GM10266 (cell line): ENCODE measurements around the gene TFIP11.

Source experiments
- DNase-seq: peaks from one replicate; pipeline ENCODE4 v3.0.0; 2012; ENCODE audit errors: extremely low spot score
- TF ChIP-seq, protein P1 (sequence below): IDR thresholded peaks from 2 replicates; pipeline ENCODE4 v1.5.1; 2012; ENCODE audit warnings: mild to moderate bottlenecking, low read depth; ENCODE audit not compliant: control insufficient read depth, insufficient read depth; ENCODE audit errors: missing control alignments

TFIP11 gene

DNA sequence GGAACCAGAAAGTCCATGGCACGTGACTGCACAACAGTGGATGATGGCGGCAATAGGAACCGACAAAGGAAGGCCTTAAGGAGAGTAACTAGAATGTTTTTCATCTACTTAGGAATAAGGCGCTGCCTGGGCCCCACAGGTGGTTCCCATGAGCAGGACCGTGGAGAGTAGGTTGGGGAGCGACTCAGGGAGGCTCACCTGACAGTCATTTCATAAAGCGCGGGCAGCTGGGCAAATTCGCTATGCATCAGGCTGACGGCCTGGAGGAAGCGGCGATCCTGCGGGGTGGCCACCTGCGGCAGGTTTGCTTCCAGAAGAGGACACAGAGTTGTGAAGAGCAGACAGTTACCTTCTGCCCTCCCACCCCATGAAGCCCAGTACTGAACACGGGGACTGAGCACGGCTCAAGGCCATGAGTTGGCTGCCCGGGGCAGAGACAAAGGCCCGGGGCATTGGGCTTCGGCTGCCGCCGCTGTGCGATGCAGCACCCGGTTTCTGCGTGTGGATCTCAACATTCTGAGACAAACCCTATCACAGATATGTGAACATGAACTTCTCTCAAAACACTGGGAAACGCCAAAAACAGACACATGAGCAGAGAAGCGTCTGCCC, 54.5 kb downstream of the TFIP11 start:
- TF ChIP-seq, protein P1, sequence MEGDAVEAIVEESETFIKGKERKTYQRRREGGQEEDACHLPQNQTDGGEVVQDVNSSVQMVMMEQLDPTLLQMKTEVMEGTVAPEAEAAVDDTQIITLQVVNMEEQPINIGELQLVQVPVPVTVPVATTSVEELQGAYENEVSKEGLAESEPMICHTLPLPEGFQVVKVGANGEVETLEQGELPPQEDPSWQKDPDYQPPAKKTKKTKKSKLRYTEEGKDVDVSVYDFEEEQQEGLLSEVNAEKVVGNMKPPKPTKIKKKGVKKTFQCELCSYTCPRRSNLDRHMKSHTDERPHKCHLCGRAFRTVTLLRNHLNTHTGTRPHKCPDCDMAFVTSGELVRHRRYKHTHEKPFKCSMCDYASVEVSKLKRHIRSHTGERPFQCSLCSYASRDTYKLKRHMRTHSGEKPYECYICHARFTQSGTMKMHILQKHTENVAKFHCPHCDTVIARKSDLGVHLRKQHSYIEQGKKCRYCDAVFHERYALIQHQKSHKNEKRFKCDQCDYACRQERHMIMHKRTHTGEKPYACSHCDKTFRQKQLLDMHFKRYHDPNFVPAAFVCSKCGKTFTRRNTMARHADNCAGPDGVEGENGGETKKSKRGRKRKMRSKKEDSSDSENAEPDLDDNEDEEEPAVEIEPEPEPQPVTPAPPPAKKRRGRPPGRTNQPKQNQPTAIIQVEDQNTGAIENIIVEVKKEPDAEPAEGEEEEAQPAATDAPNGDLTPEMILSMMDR = no peak
- no peak for DNase-seq

DNA sequence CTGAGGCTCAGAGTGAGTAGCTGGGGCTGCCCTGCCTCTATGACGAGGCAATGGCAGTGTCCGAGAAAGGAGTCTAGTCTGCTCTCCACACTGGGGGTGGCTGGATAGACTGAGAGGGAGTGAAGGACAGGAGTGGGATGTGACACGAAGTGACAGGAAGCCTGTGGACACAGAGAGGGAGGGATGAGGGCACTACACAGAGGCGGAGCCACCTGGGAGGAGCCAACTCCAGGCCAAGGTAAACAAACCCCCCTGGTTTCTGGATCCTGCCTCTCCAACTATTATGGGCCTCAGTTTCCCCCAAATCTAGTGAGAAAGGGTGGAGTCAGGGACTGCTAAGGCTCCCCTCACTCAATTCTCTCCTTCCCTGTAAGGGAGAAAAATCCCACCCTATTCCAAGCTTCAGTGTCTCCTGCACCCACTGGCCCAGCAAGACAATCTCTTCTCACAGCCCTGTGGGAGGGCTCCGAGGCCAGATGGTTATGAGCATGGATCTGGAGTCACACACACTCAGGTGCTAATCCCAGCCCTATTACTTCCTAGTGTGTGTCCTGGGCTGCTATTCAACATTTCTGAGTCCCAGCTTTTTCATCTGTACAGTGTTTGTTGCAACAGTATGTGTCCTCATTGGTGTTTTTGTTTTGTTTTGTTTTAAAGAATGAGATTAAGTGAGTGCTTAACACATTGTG, 58.3 kb downstream of the TFIP11 start:
- DNase-seq = no peak
- TF ChIP-seq, protein P1 = no peak

DNA sequence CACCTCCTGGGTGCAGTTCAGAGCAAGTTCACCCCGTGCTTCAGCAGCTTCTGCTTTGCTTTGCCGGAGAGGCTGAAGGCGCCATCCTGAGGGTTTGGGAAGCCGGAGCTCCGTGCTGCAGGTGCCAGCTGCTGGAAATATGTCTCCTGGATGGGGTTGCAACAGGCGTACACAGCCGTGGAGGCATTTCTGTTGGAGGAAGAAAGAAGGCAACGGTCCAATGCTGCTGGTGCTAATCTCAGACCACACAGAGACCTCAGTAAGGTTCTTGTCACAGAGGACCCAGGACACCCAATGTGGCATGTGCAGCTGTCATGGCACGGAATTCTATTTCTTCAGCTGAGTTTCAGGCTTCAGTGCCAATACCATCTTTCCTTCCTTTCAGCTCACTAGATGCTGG, 59.1 kb downstream of the TFIP11 start:
- DNase-seq = no peak
- TF ChIP-seq, protein P1 = no peak

DNA sequence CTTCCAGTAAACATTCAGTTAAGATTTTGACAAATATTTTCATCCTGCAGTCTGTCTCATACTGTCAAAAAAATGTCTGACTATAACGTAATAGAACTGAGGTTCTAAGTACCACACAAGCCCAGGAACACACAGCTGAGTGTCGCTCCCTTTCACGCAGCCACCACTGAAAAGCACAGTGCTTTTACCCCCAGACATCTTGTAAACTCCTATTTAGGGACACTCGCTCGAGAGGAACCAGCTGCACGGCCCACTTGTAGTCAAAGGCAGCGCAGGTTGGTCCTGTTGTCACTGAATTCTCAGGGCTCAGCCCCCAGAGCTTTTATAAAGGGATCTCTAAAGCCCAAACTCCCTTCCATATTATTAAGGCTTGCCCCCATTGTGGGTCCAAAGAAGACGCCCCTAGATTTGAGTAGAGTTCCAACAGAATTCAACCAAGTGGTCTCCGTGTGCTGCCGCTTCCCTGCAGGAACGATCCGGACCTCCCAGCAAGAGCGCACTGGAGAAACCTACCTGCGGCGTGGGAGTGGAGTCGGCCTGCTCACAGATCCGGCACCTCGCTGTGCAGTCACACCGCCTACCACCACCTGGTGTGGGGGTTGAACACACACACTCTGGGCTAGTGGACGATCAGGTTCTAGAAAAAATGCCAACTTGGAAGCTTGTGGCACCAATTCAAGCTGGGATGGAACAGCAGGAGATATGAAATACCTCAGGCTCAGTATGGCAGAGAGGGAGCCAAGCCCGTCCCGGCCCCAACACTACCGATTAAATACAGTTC, 59.8 kb downstream of the TFIP11 start:
- TF ChIP-seq, protein P1 = no peak
- DNase-seq = no peak

DNA sequence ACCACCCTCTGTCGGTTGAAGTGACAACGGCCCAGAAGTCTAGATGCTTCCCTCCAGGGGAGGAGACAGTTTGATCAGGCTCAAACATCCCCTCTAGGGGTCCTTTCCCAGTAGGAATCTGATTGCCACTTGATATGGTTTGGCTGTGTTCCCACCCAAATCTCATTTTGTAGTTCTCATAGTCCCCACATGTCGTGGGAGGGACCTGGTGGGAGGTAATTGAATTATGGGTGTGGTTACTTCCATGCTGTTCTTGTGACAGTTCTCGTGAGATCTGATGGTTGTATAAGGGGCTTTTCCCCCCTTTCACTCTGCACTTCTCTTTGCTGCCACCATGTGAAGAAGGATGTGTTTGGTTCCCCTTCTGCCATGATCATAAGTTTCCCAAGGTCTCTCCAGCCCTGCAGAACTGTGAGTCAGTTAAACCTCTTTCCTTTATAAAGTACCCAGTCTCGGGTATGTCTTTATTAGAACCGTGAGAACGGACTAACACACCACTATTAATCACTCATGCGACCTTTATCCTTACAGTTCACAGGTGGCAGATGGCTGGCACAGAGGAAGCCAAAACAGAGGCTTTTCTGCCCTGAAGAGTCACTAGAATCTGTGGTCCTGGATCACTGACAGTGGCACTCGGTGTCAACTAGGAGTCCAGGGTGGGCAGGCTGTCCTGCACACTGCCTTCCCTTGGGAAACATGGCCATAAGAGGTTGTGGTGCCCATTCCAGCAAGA, 61.7 kb downstream of the TFIP11 start:
- no peak for DNase-seq
- TF ChIP-seq, protein P1 = no peak

DNA sequence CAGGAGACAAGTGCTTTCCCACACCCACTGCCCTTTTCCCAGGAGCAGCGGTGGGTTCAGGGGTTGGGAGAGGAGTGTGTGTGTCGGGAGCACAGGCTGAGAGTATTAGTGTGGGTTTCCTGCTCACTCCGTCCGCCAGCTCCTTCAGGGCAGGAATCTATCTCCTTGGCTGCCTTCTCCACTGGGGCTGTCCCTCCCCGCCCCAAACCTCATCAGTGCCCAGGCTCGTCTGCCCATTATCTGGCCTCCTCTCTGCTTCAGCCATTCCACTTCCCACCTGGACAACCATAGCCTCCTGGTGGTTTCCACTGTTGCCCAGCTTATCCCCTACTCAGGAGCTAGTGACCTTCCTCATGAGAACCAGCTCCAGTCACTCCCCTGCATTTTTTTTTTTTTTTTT, 63.3 kb downstream of the TFIP11 start:
- no peak for DNase-seq
- TF ChIP-seq, protein P1 = no peak
